Transverse colon (tissue), 4 donors: ENCODE measurements around the gene TBC1D17. TPM values are rescaled to one million over a fixed set of nuclear protein-coding genes. Genes with fewer than 3 reads are reported as not detected.

Experiments used
- DNase-seq: peaks from one replicate; pipeline ENCODE4 v3.0.0-alpha.2; 2019
- H3K27ac ChIP-seq, 4 donors: fragments of 200-600 bp; sonication (generic); 2 replicates each; pipeline ENCODE4 v1.5.1; 2016 to 2018; ENCODE audit warnings: inconsistent platforms in 4 of 4
- H3K27me3 ChIP-seq: fragments of 200-600 bp; sonication (generic); 2 replicates; pipeline ENCODE4 v1.5.1; 2017; ENCODE audit warnings: inconsistent platforms
- H3K36me3 ChIP-seq, 4 donors: fragments of 200-600 bp; sonication (generic); 2 replicates each; pipeline ENCODE4 v1.5.1; 2017 to 2019; ENCODE audit warnings: inconsistent platforms in 4 of 4
- H3K4me1 ChIP-seq, 4 donors: fragments of 200-600 bp; sonication (generic); 2 replicates each; pipeline ENCODE4 v1.5.1; 2017 to 2020; ENCODE audit warnings: inconsistent platforms in 4 of 4
- H3K4me3 ChIP-seq, 4 donors: fragments of 200-600 bp; sonication (generic); 1 replicate in 1 of 4; 2 replicates in 3 of 4; pipeline versions ENCODE4 v1.5.1 to v1.6.1; 2017 to 2019; ENCODE audit warnings: inconsistent platforms in 4 of 4
- H3K9me3 ChIP-seq, 2 donors: fragments of 200-600 bp; sonication (generic); 2 replicates each; pipeline ENCODE4 v1.5.1; 2017 to 2019; ENCODE audit warnings: inconsistent platforms in 2 of 2
- CTCF ChIP-seq, 5 experiments: fragments of 200-600 bp in 3 of 5; fragments of 450-650 bp in 2 of 5; sonication (generic) in 3 of 5; IDR thresholded peaks; 1 replicate in 2 of 5; 2 replicates in 3 of 5; pipeline ENCODE4 v1.5.1; 2016 to 2017; ENCODE audit warnings: antibody characterized with exemption in 5 of 5, inconsistent platforms in 3 of 5, mild to moderate bottlenecking in 2 of 5, moderate library complexity in 1 of 5
- EP300 ChIP-seq: sonication (generic); formaldehyde crosslinking; IDR thresholded peaks from one replicate; pipeline ENCODE4 v1.6.1; 2017; ENCODE audit warnings: antibody characterized with exemption, low read depth
- POLR2A ChIP-seq: fragments of 450-650 bp; IDR thresholded peaks from one replicate; pipeline ENCODE4 v1.6.1; 2016; ENCODE audit warnings: antibody characterized with exemption, mild to moderate bottlenecking, moderate library complexity
- POLR2AphosphoS5 ChIP-seq, 3 donors: sonication (generic); formaldehyde crosslinking; IDR thresholded peaks; one replicate each; pipeline ENCODE4 v1.6.1; 2016; ENCODE audit warnings: antibody characterized with exemption in 3 of 3
- WGBS, 2 donors: methylation state at CpG; one replicate each; pipeline ENCODE4 v1.1.5; 2018; ENCODE audit warnings: low coverage in 1 of 2; 5-methylcytosine and 5-hydroxymethylcytosine counted together
- in situ Hi-C, 4 donors: fragments of 200-750 bp; cut with MboI; loops; one replicate each; pipeline versions ENCODE4 v1.15.0 to v1.15.1; 2017; ENCODE audit warnings: low sequenced_read_pairs in 3 of 4, low pct_ligation_motif_present in 1 of 4, low pct_unique_long_range_greater_than_20kb in 1 of 4
- intact Hi-C: fragments of 100-400 bp; cut with DNase I; formaldehyde crosslinking; loops from one replicate; pipeline ENCODE4 v1.15.1; 2023; ENCODE audit warnings: low total_unique reads
- total RNA-seq, 4 donors: library from RNA; depleted of rRNA; stranded (reverse); fragments of >200 nt; gene quantifications; one replicate each; pipeline ENCODE4 v1.1.0, GENCODE V29; 2016

TBC1D17 gene
- total RNA-seq, 4 donors from 2014 or later: 26.4 to 80.8 (median 47.9) TPM

GRCh38 chr19:49910179-49910578, 32.7 kb downstream of the TBC1D17 start:
- Histone ChIP-seq H3K9me3 (no peaks in the 10 kb centered on the region), H3K4me3 (no peak overlapping the region), H3K4me1 (peaks cover 0 to 14% (median 3%) of the 10 kb centered on the region in 4 donors), H3K27me3 (no peaks in the 10 kb centered on the region), H3K36me3 (peaks cover 0 to 16% (median 6%) of the 10 kb centered on the region in 4 donors), H3K27ac (no peak overlapping the region)
- 91% methylated on average over 5 of the region's 5 CpGs; no CpG with 5 or more reads in 1 of the 2 donors for WGBS, 2 donors
- in situ Hi-C loops: no loop called here
- DNase-seq: no peak
- no peak for TF ChIP-seq CTCF (IDR thresholded peaks at IDR 0.05)
- TF ChIP-seq POLR2AphosphoS5 (IDR thresholded peaks at IDR 0.05): no peak
- TF ChIP-seq POLR2A: no peak
- intact Hi-C loops: no loop called here

- H3K9me3 ChIP-seq: no peaks in the 10 kb centered on the region
- DNase-seq: no peak
- no peaks in the 10 kb centered on the region for H3K27me3 ChIP-seq
- H3K4me3 ChIP-seq: no peak overlapping the region
- peak overlapping the region in 1 of 4 donors; percentile 11 for H3K27ac ChIP-seq
- H3K36me3 ChIP-seq: peaks cover 0 to 16% (median 6%) of the 10 kb centered on the region in 4 donors
- intact Hi-C loops (no loop called here), in situ Hi-C loops (no loop called here)
- WGBS, 2 donors: 17 to 66% methylated on average over 1 to 9 of the region's 9 CpGs
- TF ChIP-seq EP300 (no peak), POLR2A (no peak), CTCF (IDR thresholded peaks at IDR 0.05) (no peak), POLR2AphosphoS5 (IDR thresholded peaks at IDR 0.05) (no peak)
- peaks cover 0 to 14% (median 3%) of the 10 kb centered on the region in 4 donors for H3K4me1 ChIP-seq
Observed at GRCh38 chr19:49911381-49912145, 34.1 kb downstream of the TBC1D17 start.

GRCh38 chr19:49912965-49913685, 35.6 kb downstream of the TBC1D17 start:
- H3K27me3 ChIP-seq: no peaks in the 10 kb centered on the region
- no peak overlapping the region for H3K4me3 ChIP-seq
- peaks cover 0 to 14% (median 3%) of the 10 kb centered on the region in 4 donors for H3K4me1 ChIP-seq
- 79 to 90% methylated on average over 2 to 20 of the region's 21 CpGs for WGBS, 2 donors
- peaks cover 0 to 10% (median 4%) of the 10 kb centered on the region in 4 donors for H3K36me3 ChIP-seq
- H3K27ac ChIP-seq: no peak overlapping the region
- intact Hi-C loops: no loop called here
- DNase-seq: no peak
- TF ChIP-seq CTCF (IDR thresholded peaks at IDR 0.05): no peak
- no peaks in the 10 kb centered on the region for H3K9me3 ChIP-seq
- in situ Hi-C loops: no loop called here

DNA sequence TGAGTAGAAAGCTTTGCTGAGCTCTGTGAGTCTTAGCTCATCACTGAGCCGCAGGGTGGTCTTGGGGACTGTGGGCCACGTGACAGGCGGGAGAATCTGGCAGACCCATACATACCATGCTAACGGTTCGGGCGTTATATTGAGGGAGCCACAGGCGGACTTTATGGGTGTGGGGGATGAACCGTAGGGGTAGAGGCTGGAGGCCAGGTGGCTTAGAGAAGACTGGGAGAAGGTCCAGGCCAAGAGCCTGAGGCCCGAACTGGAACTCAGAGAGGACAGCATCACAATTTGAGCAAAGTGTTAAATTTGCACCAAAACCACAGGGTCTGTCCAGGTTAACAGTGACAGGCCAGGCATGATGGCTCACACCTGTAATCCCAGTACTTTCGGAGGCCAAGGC, 36.2 kb downstream of the TBC1D17 start:
- Histone ChIP-seq H3K36me3 (peaks cover 0 to 4% (median under 1%) of the 10 kb centered on the region in 4 donors), H3K4me3 (no peak overlapping the region), H3K9me3 (no peaks in the 10 kb centered on the region), H3K27me3 (no peaks in the 10 kb centered on the region), H3K4me1 (peaks cover 0 to 14% (median 3%) of the 10 kb centered on the region in 4 donors), H3K27ac (no peak overlapping the region)
- WGBS, 2 donors: 88 to 100% methylated on average over 2 to 10 of the region's 10 CpGs
- in situ Hi-C loops: no loop called here
- DNase-seq: no peak
- intact Hi-C loops: no loop called here
- no peak for TF ChIP-seq POLR2AphosphoS5 (IDR thresholded peaks at IDR 0.05)
